Vagina (tissue), 2 donors: ENCODE data around the gene HOXA1.
A peak's percentile ranks its signal among the peaks of the same experiment; 100 is the strongest.

Experiments used
- POLR2A ChIP-seq, 2 donors: fragments of 450-650 bp; IDR thresholded peaks; one replicate each; pipeline ENCODE4 v1.6.1; 2017; ENCODE audit warnings: antibody characterized with exemption in 2 of 2, mild to moderate bottlenecking in 2 of 2, moderate library complexity in 2 of 2
- TF ChIP-seq, protein P1 (sequence below), 3 experiments: fragments of 450-650 bp in 2 of 3; fragments of 200-600 bp in 1 of 3; sonication (generic) in 1 of 3; IDR thresholded peaks; one replicate each; pipeline ENCODE4 v1.5.1; 2017 to 2019; ENCODE audit warnings: antibody characterized with exemption in 3 of 3, mild to moderate bottlenecking in 2 of 3, moderate library complexity in 2 of 3

DNA sequence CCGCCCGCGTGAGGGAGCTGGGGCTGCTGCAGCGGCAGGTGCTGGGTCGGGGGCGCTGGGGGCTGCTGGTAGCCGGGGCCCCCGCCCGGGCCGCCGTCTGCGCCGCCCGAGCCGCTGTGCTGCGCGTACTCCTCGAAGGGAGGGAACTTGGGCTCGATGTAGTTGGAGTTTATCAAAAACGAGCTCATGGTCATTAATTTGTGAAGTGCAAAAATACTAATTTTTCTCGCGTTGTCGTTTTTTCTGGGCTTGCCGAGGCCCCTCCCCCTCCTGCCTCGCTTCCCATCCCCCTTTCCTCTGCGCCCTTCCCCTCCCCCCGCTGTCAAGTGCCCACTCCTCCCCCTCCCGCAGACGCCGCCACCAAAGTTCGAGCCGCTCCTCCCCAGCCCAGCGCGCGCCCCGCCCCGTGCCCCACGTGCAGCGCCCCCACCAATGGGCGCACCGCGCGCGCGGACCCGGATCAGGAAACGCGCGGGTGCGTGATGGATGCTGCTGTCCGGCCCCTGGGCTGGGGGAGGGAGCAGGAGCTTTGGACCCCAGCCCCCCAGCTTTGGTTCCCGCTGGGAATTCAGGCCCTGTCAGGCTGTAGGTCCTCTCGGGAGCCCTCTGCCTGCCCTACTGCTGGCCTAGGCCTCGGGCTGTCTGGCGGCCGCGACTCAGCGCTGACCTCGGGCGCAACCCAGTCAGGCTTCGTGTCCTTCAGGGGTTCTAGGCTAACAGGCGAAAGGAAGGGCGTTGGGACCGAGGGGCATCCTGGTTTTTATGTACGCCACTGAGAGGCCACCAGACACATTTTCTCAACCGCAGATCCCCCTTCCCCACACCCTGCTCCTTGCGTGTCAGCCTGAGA is 35.0 kb upstream of the HOXA1 start, which contains the start of gene HOXA4:
- TF ChIP-seq, protein P1, sequence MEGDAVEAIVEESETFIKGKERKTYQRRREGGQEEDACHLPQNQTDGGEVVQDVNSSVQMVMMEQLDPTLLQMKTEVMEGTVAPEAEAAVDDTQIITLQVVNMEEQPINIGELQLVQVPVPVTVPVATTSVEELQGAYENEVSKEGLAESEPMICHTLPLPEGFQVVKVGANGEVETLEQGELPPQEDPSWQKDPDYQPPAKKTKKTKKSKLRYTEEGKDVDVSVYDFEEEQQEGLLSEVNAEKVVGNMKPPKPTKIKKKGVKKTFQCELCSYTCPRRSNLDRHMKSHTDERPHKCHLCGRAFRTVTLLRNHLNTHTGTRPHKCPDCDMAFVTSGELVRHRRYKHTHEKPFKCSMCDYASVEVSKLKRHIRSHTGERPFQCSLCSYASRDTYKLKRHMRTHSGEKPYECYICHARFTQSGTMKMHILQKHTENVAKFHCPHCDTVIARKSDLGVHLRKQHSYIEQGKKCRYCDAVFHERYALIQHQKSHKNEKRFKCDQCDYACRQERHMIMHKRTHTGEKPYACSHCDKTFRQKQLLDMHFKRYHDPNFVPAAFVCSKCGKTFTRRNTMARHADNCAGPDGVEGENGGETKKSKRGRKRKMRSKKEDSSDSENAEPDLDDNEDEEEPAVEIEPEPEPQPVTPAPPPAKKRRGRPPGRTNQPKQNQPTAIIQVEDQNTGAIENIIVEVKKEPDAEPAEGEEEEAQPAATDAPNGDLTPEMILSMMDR (IDR thresholded peaks at IDR 0.05): no peak
- TF ChIP-seq POLR2A (IDR thresholded peaks at IDR 0.05): peak in 1 of 2 donors; percentile 34
